Panc1 (cell line): ENCODE results near the gene P2RY6. TPM values are rescaled to one million over a fixed set of nuclear protein-coding genes. Genes with fewer than 3 reads are reported as not detected.

Experiments used
- ATAC-seq: fragments of 200-7000 bp; cut with Tn5 transposase; 2 replicates; pipeline ENCODE4 v1.9.1; 2020; ENCODE audit warnings: mild to moderate bottlenecking, moderate library complexity
- BruUV-seq: library from RNA; stranded (reverse); fragments of 400-500 nt; replicated peaks from 2 replicates; lab custom pipeline; 2021; lab: Mats Ljungman, UMichigan
- CTCF ChIA-PET: fragments of 300-600 bp; sonication (Branson Sonifier 250); formaldehyde crosslinking; loops from one replicate; lab custom pipeline; 2022; ENCODE audit warnings: antibody characterized with exemption; lab: Charles Lee
- POLR2A ChIA-PET: fragments of 300-600 bp; sonication (Branson Sonifier 250); formaldehyde crosslinking; loops from one replicate; lab custom pipeline; 2022; ENCODE audit warnings: antibody characterized with exemption; lab: Charles Lee
- DNase-seq: peaks from one replicate; pipeline ENCODE4 v3.0.0-alpha.2; 2010; ENCODE audit warnings: low read depth, low spot score
- H3K27ac ChIP-seq: 2 replicates; pipeline ENCODE4 v1.5.1; 2011; ENCODE audit warnings: mild to moderate bottlenecking, low read length, inconsistent platforms
- H3K27me3 ChIP-seq: fragments of 200-500 bp; sonication (Bioruptor generic); 2 replicates; pipeline ENCODE4 v1.6.0; 2014; ENCODE audit warnings: low read length, inconsistent platforms; ENCODE audit not compliant: control insufficient read depth, insufficient read depth
- H3K36me3 ChIP-seq: fragments of 200-500 bp; sonication (Bioruptor generic); 2 replicates; pipeline ENCODE4 v1.5.1; 2014; ENCODE audit warnings: inconsistent platforms, mild to moderate bottlenecking, low read length, moderate library complexity; ENCODE audit not compliant: control insufficient read depth, insufficient read depth
- H3K4me1 ChIP-seq: 2 replicates; pipeline ENCODE4 v1.5.1; 2011; ENCODE audit warnings: inconsistent platforms, mild to moderate bottlenecking, low read length, moderate library complexity; ENCODE audit not compliant: control insufficient read depth, insufficient read depth
- H3K4me3 ChIP-seq, 2 experiments: 2 replicates each; pipeline ENCODE4 v1.5.1; 2011 to 2012; ENCODE audit warnings: low read depth in 2 of 2, low read length in 2 of 2, mild to moderate bottlenecking in 2 of 2, inconsistent platforms in 1 of 2, moderate library complexity in 1 of 2
- H3K9me3 ChIP-seq: fragments of 200-500 bp; sonication (Bioruptor generic); 2 replicates; pipeline ENCODE4 v1.5.1; 2014; ENCODE audit warnings: low read depth, mild to moderate bottlenecking, inconsistent platforms, low read length, moderate library complexity; ENCODE audit not compliant: control insufficient read depth, insufficient read depth
- POLR2AphosphoS5 ChIP-seq: IDR thresholded peaks from 2 replicates; pipeline ENCODE4 v1.6.1; 2012; ENCODE audit warnings: mild to moderate bottlenecking, low read depth, low read length, moderate library complexity
- SIN3A ChIP-seq: IDR thresholded peaks from 2 replicates; pipeline ENCODE4 v1.6.1; 2012; ENCODE audit warnings: low read depth, mild to moderate bottlenecking, low read length, moderate library complexity, borderline replicate concordance; ENCODE audit not compliant: insufficient read depth
- TCF7L2 ChIP-seq: IDR thresholded peaks from 2 replicates; pipeline ENCODE4 v1.6.1; 2011; ENCODE audit warnings: mild to moderate bottlenecking, low read depth, low read length, inconsistent platforms
- in situ Hi-C: cut with HindIII; loops from 2 replicates; pipeline ENCODE4 v1.10.0; 2016; ENCODE audit warnings: low sequenced_read_pairs, low pct_unique_long_range_greater_than_20kb
- intact Hi-C: fragments of 100-400 bp; cut with micrococcal nuclease; formaldehyde crosslinking; loops from one replicate; pipeline ENCODE4 v1.10.0; 2022; ENCODE audit not compliant: unreplicated experiment
- total RNA-seq: library from RNA; stranded (reverse); gene quantifications from one replicate; pipeline ENCODE4 v1.2.1, GENCODE V29; 2021; ENCODE audit not compliant: unreplicated experiment
- TF ChIP-seq, protein P1 (sequence below), 2 experiments: IDR thresholded peaks; 2 replicates each; pipeline ENCODE4 v1.6.1; 2011 to 2012; ENCODE audit warnings: low read depth in 2 of 2, control low read depth in 1 of 2, low read length in 1 of 2, mild to moderate bottlenecking in 1 of 2, moderate library complexity in 1 of 2; ENCODE audit not compliant: insufficient read depth in 1 of 2
- TF ChIP-seq, protein P2 (sequence below): fragments of 450-650 bp; IDR thresholded peaks from 2 replicates; pipeline ENCODE4 v1.5.1; 2017; ENCODE audit warnings: mild to moderate bottlenecking

The P2RY6 gene
- total RNA-seq, 1 experiment from 2014 or later = 0.59 TPM

DNA sequence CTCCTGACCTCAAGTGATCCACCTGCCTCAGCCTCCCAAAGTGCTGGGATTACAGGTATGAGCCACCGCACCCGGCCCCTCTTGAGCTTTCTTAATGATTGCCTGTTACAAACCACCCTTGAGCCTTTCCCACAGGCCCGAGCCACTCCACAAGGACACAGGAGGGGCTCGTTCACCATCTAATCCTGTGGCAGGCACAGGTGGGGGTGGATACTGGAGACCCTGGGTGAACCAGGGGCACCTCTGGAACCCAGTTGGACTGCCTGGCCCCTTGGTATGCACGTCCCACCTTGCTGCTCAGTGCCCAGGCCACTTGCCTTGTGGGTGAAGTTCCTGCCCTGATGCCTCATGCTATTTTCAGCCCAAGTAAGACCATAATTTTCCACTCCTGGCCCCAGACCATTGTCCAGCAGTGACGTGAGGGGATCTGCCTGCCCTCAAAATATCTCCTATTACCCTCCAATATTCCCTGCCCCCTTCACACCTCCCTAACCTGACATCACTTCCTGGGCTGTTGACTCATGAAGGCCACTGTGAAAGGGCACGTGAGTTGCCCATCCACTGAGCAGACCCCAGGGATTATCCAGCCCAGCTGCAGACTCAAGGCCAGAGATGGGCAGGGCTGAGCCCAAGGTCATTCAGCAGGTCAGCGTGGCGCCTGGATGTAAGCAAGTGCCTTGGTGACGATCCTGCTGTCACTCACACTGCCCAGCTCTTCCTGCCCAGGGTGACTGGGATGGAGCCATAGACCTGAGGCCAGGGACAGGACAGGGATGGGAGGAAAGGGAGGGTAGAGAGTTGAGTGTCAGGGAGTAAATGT, 34.5 kb upstream of the P2RY6 start:
- DNase-seq (no peak), ATAC-seq (no peak)
- H3K4me3 ChIP-seq = no peak overlapping the region
- H3K4me1 ChIP-seq = peaks cover 3% of the 10 kb centered on the region; the same call in 1 of the 2 replicates
- H3K9me3 ChIP-seq = no peaks in the 10 kb centered on the region
- ChIA-PET CTCF (interaction anchor here (0.6 to 1.6 kb wide), 6 partner anchors 24 to 158 kb away, joined by 3 to 6 read pairs (median 5); no protein-coding TSS in a partner anchor), POLR2A (no interaction called here)
- no peaks in the 10 kb centered on the region for H3K36me3 ChIP-seq
- in situ Hi-C loops = no loop called here
- H3K27ac ChIP-seq = no peak overlapping the region
- TF ChIP-seq TCF7L2 = no peak
- TF ChIP-seq, protein P1, sequence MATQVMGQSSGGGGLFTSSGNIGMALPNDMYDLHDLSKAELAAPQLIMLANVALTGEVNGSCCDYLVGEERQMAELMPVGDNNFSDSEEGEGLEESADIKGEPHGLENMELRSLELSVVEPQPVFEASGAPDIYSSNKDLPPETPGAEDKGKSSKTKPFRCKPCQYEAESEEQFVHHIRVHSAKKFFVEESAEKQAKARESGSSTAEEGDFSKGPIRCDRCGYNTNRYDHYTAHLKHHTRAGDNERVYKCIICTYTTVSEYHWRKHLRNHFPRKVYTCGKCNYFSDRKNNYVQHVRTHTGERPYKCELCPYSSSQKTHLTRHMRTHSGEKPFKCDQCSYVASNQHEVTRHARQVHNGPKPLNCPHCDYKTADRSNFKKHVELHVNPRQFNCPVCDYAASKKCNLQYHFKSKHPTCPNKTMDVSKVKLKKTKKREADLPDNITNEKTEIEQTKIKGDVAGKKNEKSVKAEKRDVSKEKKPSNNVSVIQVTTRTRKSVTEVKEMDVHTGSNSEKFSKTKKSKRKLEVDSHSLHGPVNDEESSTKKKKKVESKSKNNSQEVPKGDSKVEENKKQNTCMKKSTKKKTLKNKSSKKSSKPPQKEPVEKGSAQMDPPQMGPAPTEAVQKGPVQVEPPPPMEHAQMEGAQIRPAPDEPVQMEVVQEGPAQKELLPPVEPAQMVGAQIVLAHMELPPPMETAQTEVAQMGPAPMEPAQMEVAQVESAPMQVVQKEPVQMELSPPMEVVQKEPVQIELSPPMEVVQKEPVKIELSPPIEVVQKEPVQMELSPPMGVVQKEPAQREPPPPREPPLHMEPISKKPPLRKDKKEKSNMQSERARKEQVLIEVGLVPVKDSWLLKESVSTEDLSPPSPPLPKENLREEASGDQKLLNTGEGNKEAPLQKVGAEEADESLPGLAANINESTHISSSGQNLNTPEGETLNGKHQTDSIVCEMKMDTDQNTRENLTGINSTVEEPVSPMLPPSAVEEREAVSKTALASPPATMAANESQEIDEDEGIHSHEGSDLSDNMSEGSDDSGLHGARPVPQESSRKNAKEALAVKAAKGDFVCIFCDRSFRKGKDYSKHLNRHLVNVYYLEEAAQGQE (IDR thresholded peaks at IDR 0.05; ENCODE audit: insufficient read depth in 1 of 2, low read depth in 2 of 2, low read length in 1 of 2) = no peak
- TF ChIP-seq, protein P2, sequence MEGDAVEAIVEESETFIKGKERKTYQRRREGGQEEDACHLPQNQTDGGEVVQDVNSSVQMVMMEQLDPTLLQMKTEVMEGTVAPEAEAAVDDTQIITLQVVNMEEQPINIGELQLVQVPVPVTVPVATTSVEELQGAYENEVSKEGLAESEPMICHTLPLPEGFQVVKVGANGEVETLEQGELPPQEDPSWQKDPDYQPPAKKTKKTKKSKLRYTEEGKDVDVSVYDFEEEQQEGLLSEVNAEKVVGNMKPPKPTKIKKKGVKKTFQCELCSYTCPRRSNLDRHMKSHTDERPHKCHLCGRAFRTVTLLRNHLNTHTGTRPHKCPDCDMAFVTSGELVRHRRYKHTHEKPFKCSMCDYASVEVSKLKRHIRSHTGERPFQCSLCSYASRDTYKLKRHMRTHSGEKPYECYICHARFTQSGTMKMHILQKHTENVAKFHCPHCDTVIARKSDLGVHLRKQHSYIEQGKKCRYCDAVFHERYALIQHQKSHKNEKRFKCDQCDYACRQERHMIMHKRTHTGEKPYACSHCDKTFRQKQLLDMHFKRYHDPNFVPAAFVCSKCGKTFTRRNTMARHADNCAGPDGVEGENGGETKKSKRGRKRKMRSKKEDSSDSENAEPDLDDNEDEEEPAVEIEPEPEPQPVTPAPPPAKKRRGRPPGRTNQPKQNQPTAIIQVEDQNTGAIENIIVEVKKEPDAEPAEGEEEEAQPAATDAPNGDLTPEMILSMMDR = no peak
- TF ChIP-seq POLR2AphosphoS5 = no peak
- TF ChIP-seq SIN3A = no peak
- H3K27me3 ChIP-seq = no peaks in the 10 kb centered on the region
- intact Hi-C loops = no loop called here
- BruUV-seq = no TSS peak

DNA sequence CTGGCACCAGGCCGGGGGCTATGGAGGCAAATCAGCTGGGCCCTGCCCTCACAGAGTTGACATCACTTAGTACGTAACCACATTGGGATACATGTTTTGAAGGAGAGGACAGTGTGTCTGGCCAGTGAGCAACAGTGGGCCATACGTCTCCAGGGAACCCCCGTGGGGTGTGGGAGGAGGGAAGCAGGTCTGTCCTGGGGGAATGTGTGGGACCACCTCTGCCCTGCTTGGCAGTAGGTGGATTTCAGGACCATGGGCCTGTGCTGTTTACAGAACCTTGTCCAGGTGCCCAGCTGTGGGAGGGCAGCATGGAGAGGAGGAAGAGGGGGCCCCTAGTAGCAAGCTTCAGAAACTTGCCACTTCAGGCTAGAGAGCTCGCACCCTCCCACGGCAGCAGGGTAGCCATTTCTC, 33.0 kb upstream of the P2RY6 start:
- intact Hi-C loops = no loop called here
- CTCF ChIA-PET = interaction anchor here (1.0 kb wide), 1 partner anchor 58 kb away, joined by 3 read pairs; no protein-coding TSS in a partner anchor
- DNase-seq = no peak

More for the DNA sequence above, 33.0 kb upstream of the P2RY6 start:
- in situ Hi-C loops = no loop called here
- peaks cover 7% of the 10 kb centered on the region; the same call in 1 of the 2 replicates for H3K4me1 ChIP-seq
- TF ChIP-seq, protein P1 (IDR thresholded peaks at IDR 0.05; ENCODE audit: insufficient read depth in 1 of 2, low read depth in 2 of 2, low read length in 1 of 2) = no peak
- TF ChIP-seq, protein P2 = no peak
- no peak for TF ChIP-seq POLR2AphosphoS5
- no peak overlapping the region for H3K27ac ChIP-seq
- H3K9me3 ChIP-seq = no peaks in the 10 kb centered on the region
- BruUV-seq = no TSS peak
- ATAC-seq = no peak
- POLR2A ChIA-PET = no interaction called here
- H3K36me3 ChIP-seq = no peaks in the 10 kb centered on the region
- H3K27me3 ChIP-seq = no peaks in the 10 kb centered on the region
- no peak overlapping the region for H3K4me3 ChIP-seq
